ENCODE measurements around the gene RFX5.
"Not testable (repeated sequence)": the region's sequence is repeated elsewhere in the genome, so short reads cannot be mapped to it uniquely, and the experiment has no call there.

- TF ChIP-seq SP1 (IDR thresholded peaks at IDR 0.05); EGR1 (IDR thresholded peaks at IDR 0.05; ENCODE audit: low read depth in 2 of 2); CTCF (IDR thresholded peaks at IDR 0.05; ENCODE audit: low read depth, low read length, missing input control); RAD21 (IDR thresholded peaks at IDR 0.05); JUND (IDR thresholded peaks at IDR 0.05); ATF3 (IDR thresholded peaks at IDR 0.05); TAF1 (conservative IDR thresholded peaks at IDR 0.05); GABPA (IDR thresholded peaks at IDR 0.05 in 1 of 2, conservative IDR thresholded peaks at IDR 0.05 in 1 of 2); RXRA (IDR thresholded peaks at IDR 0.05): not testable (repeated sequence)
- TF ChIP-seq, protein P1, sequence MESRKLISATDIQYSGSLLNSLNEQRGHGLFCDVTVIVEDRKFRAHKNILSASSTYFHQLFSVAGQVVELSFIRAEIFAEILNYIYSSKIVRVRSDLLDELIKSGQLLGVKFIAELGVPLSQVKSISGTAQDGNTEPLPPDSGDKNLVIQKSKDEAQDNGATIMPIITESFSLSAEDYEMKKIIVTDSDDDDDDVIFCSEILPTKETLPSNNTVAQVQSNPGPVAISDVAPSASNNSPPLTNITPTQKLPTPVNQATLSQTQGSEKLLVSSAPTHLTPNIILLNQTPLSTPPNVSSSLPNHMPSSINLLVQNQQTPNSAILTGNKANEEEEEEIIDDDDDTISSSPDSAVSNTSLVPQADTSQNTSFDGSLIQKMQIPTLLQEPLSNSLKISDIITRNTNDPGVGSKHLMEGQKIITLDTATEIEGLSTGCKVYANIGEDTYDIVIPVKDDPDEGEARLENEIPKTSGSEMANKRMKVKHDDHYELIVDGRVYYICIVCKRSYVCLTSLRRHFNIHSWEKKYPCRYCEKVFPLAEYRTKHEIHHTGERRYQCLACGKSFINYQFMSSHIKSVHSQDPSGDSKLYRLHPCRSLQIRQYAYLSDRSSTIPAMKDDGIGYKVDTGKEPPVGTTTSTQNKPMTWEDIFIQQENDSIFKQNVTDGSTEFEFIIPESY (IDR thresholded peaks at IDR 0.05) = not testable (repeated sequence)
These were observed 43.4 kb upstream of the RFX5 start for GRCh38 chr1:151390221-151391078.

All from liver (tissue), 3 donors.